HepG2 (cell line): ENCODE data around the gene SMPD3. TPM values are rescaled to one million over a fixed set of nuclear protein-coding genes. Genes with fewer than 3 reads are reported as not detected.

Experiments used
- ATAC-seq: fragments of 200-7000 bp; cut with Tn5 transposase; 3 replicates; pipeline ENCODE4 v1.9.1; 2020; ENCODE audit warnings: mild to moderate bottlenecking, moderate library complexity
- BruUV-seq: library from RNA; stranded (reverse); fragments of 400-500 nt; replicated peaks from 2 replicates; lab custom pipeline; 2021; lab: Mats Ljungman, UMichigan
- CTCF ChIA-PET: fragments of 300-600 bp; formaldehyde crosslinking; extraction: SDS; loops from one replicate; lab custom pipeline; 2021; ENCODE audit warnings: low total read pairs, inconsistent platforms, low intra/inter-chr PET ratio; lab: Yijun Ruan, JAX
- POLR2A ChIA-PET: fragments of 350-600 bp; sonication (Branson Sonifier 250); formaldehyde crosslinking; loops from one replicate; lab custom pipeline; 2020; ENCODE audit warnings: antibody characterized with exemption, inconsistent platforms; lab: Yijun Ruan, JAX
- DNase-seq: peaks from one replicate; pipeline ENCODE4 v3.0.0-alpha.2; 2015; ENCODE audit warnings: low spot score
- FAIRE-seq: peaks from 3 replicates; lab custom pipeline; 2011; peaks lifted over from hg19 to GRCh38; lab: Jason Lieb, UNC
- H2AFZ ChIP-seq: one replicate; pipeline ENCODE4 v1.6.1; 2011; ENCODE audit warnings: low read length, inconsistent platforms
- H3K27ac ChIP-seq: fragments of 300-600 bp; 3 replicates; pipeline ENCODE4 v1.8.0; 2011; ENCODE audit warnings: mixed run types, mild to moderate bottlenecking, mixed read lengths, low read length, inconsistent platforms; ENCODE audit not compliant: insufficient read depth; ENCODE audit errors: extremely low read length
- H3K27me3 ChIP-seq, 2 experiments: fragments of 200-600 bp in 1 of 2; 2 replicates in 1 of 2; 3 replicates in 1 of 2; pipeline versions ENCODE4 v1.6.0 to v1.8.0; 2011; ENCODE audit warnings: low read length in 2 of 2, mild to moderate bottlenecking in 2 of 2, moderate library complexity in 2 of 2, inconsistent platforms in 1 of 2; ENCODE audit not compliant: insufficient read depth in 2 of 2, control insufficient read depth in 1 of 2
- H3K36me3 ChIP-seq, 2 experiments: fragments of 200-600 bp in 1 of 2; replicated peaks in 1 of 2; 2 replicates in 1 of 2; 3 replicates in 1 of 2; pipeline versions ENCODE4 v1.5.1 to v1.8.0; 2011; ENCODE audit warnings: low read length in 2 of 2, inconsistent platforms in 1 of 2; ENCODE audit not compliant: insufficient read depth in 2 of 2, control insufficient read depth in 1 of 2
- H3K4me1 ChIP-seq: 2 replicates; pipeline ENCODE4 v1.5.1; 2012; ENCODE audit warnings: low read length, inconsistent platforms; ENCODE audit not compliant: insufficient read depth
- H3K4me2 ChIP-seq: 2 replicates; pipeline ENCODE4 v1.6.0; 2011; ENCODE audit warnings: low read depth, low read length, inconsistent platforms
- H3K4me3 ChIP-seq, 3 experiments: fragments of 200-600 bp in 1 of 3; sonication (generic), shearing (Covaris generic) in 1 of 3; replicated peaks in 1 of 3; 2 replicates each; pipeline ENCODE4 v1.5.1; 2011 to 2016; ENCODE audit warnings: low read length in 3 of 3, inconsistent platforms in 2 of 3, low read depth in 2 of 3, mild to moderate bottlenecking in 2 of 3, control low read depth in 1 of 3, mixed read lengths in 1 of 3; ENCODE audit not compliant: insufficient read depth in 1 of 3
- H3K79me2 ChIP-seq: one replicate; pipeline ENCODE4 v1.6.1; 2011; ENCODE audit warnings: low read length, inconsistent platforms; ENCODE audit not compliant: insufficient read depth
- H3K9ac ChIP-seq: 2 replicates; pipeline ENCODE4 v1.6.0; 2011; ENCODE audit warnings: mild to moderate bottlenecking, low read depth, low read length, inconsistent platforms; ENCODE audit not compliant: insufficient read depth
- H3K9me3 ChIP-seq: 2 replicates; pipeline ENCODE4 v1.5.1; 2012; ENCODE audit warnings: mild to moderate bottlenecking, low read length
- H4K20me1 ChIP-seq: 2 replicates; pipeline ENCODE4 v1.6.0; 2011; ENCODE audit warnings: inconsistent platforms, mild to moderate bottlenecking, low read length, moderate library complexity; ENCODE audit not compliant: insufficient read depth
- CBX2 ChIP-seq, 2 experiments: fragments of 200-600 bp in 1 of 2; sonication (generic); formaldehyde crosslinking in 1 of 2; IDR thresholded peaks; 2 replicates each; pipeline versions ENCODE4 v1.7.0 to v1.8.1; 2018 to 2022; ENCODE audit warnings: low read depth in 2 of 2, low read length in 1 of 2, mild to moderate bottlenecking in 1 of 2, missing genetic modification reagents in 1 of 2
- HOMEZ ChIP-seq: IDR thresholded peaks from 2 replicates; pipeline ENCODE4 v1.6.1; 2016; ENCODE audit warnings: low read depth
- LRRFIP1 ChIP-seq: sonication (generic); formaldehyde crosslinking; conservative IDR thresholded peaks from 2 replicates; pipeline ENCODE4 v1.4.0; 2020; ENCODE audit warnings: missing genetic modification reagents
- TEAD2 ChIP-seq: sonication (generic); formaldehyde crosslinking; IDR thresholded peaks from 2 replicates; pipeline ENCODE4 v1.9.0; 2021; ENCODE audit warnings: missing genetic modification reagents
- TGIF2 ChIP-seq: IDR thresholded peaks from 2 replicates; pipeline ENCODE4 v1.6.1; 2016; ENCODE audit warnings: control low read depth, missing compliant biosample characterization
- WGBS: methylation state at CpG from one replicate; pipeline ENCODE4 v1.1.6; 2017; ENCODE audit warnings: low lambda C conversion rate; 5-methylcytosine and 5-hydroxymethylcytosine counted together
- in situ Hi-C: cut with HindIII; loops from 2 replicates; pipeline ENCODE4 v1.10.0; 2017; ENCODE audit warnings: low pct_unique_long_range_greater_than_20kb; ENCODE audit not compliant: extremely low pct_ligation_motif_present
- intact Hi-C: fragments of 100-400 bp; cut with micrococcal nuclease; formaldehyde crosslinking; loops from one replicate; pipeline ENCODE4 v1.10.0; 2022; ENCODE audit not compliant: unreplicated experiment
- polyA plus RNA-seq, 8 experiments: library from polyadenylated mRNA; depleted of rRNA in 3 of 8; stranded (reverse) in 7 of 8; unstranded in 1 of 8; fragments of >200 nt; fragmentation: Illumina TruSeq in 4 of 8; extraction: Trizol in 4 of 8; gene quantifications; 2 replicates each; pipeline versions ENCODE4 v1.2.1 to v1.2.3, GENCODE V29; 2011 to 2016; ENCODE audit warnings: low read depth in 4 of 8, missing spikeins in 1 of 8, mixed read lengths in 1 of 8; ENCODE audit not compliant: insufficient read depth in 1 of 8
- total RNA-seq, 5 experiments: library from RNA; depleted of rRNA; stranded (reverse); fragments of >200 nt; fragmentation: Illumina TruSeq; extraction: Trizol; gene quantifications; 2 replicates each; pipeline ENCODE4 v1.2.3, GENCODE V29; 2016; ENCODE audit warnings: low read depth in 1 of 5

Gene SMPD3
- total and polyA plus RNA-seq, 2 of the 13 experiments (the other 11 are each of a cell fraction or from before 2014, with no cell fraction given), result 0.07 to 0.32 TPM

- POLR2A ChIA-PET, result no interaction called here
- Histone ChIP-seq H3K27ac (no peak overlapping the region), H3K36me3 (no peaks in the 10 kb centered on the region), H3K4me1 (peaks cover 6% of the 10 kb centered on the region; the same call in 1 of the 2 replicates), H3K4me2 (no peak overlapping the region), H2AFZ (no peak overlapping the region), H3K4me3 (no peak overlapping the region), H3K9ac (no peak overlapping the region), H3K9me3 (no peaks in the 10 kb centered on the region), H3K27me3 (peaks cover 8 to 59% of the 10 kb centered on the region in 2 experiments; a peak in 4 of 5 replicates), H4K20me1 (no peaks in the 10 kb centered on the region), H3K79me2 (no peaks in the 10 kb centered on the region)
- FAIRE-seq, result no peak
- ATAC-seq, result no peak
- TF ChIP-seq HOMEZ (no peak), CBX2 (IDR thresholded peaks at IDR 0.05; ENCODE audit: low read depth, low read length) (no peak), CBX2 (CRISPR knock-in tag; IDR thresholded peaks at IDR 0.05; ENCODE audit: low read depth) (no peak)
- BruUV-seq, result no TSS peak
- intact Hi-C loops, result no loop called here
- no peak for DNase-seq
- CTCF ChIA-PET, result interaction anchor here (0.6 kb wide), 1 partner anchor 372 kb away, joined by 4 read pairs; no protein-coding TSS in a partner anchor
- whole genome bisulfite sequencing, result 28% methylated on average over 4 of the region's 11 CpGs
- in situ Hi-C loops, result no loop called here
Observed at GRCh38 chr16:68377667-68378393, 70.5 kb downstream of the SMPD3 start.

GRCh38 chr16:68377221-68377620, 71.1 kb downstream of the SMPD3 start:
- in situ Hi-C loops, result no loop called here
- Histone ChIP-seq H3K4me3 (no peak overlapping the region), H3K4me1 (peaks cover 6% of the 10 kb centered on the region; the same call in 1 of the 2 replicates), H3K4me2 (no peak overlapping the region), H3K79me2 (no peaks in the 10 kb centered on the region), H3K9me3 (no peaks in the 10 kb centered on the region), H3K27me3 (peaks cover 8 to 63% of the 10 kb centered on the region in 2 experiments; a peak in 4 of 5 replicates), H4K20me1 (no peaks in the 10 kb centered on the region), H3K27ac (no peak overlapping the region), H3K9ac (no peak overlapping the region), H2AFZ (no peak overlapping the region), H3K36me3 (no peaks in the 10 kb centered on the region)
- POLR2A ChIA-PET, result no interaction called here
- no peak for TF ChIP-seq LRRFIP1 (CRISPR knock-in tag)
- TF ChIP-seq TEAD2 (CRISPR knock-in tag), result no peak
- no peak for TF ChIP-seq TGIF2 (CRISPR knock-in tag)
- WGBS, result 63% methylated on average over 6 of the region's 7 CpGs
- FAIRE-seq (no peak), ATAC-seq (no peak), DNase-seq (no peak)
- CTCF ChIA-PET, result no interaction called here
- intact Hi-C loops, result no loop called here
- no TSS peak for BruUV-seq
